NB4 (cell line): ENCODE results near the gene TMEM201.
A peak's percentile ranks its signal among the peaks of the same experiment; 100 is the strongest.
"Not testable (repeated sequence)": the region's sequence is repeated elsewhere in the genome, so short reads cannot be mapped to it uniquely, and the experiment has no call there.

Experiments
- DNase-seq: peaks from one replicate; pipeline ENCODE4 v3.0.0; 2010; ENCODE audit warnings: low read depth
- H3K4me3 ChIP-seq: one replicate; pipeline ENCODE4 v1.5.1; 2011; ENCODE audit warnings: mild to moderate bottlenecking, low read depth, low read length, moderate library complexity
- CTCF ChIP-seq: IDR thresholded peaks from one replicate; pipeline ENCODE4 v1.5.1; 2012; ENCODE audit warnings: low read depth, low read length
- MYC ChIP-seq: IDR thresholded peaks from 2 replicates; pipeline ENCODE4 v1.6.1; 2011; ENCODE audit warnings: low read depth, low read length
- POLR2A ChIP-seq: IDR thresholded peaks from 2 replicates; pipeline ENCODE4 v1.6.1; 2011; ENCODE audit warnings: mild to moderate bottlenecking; ENCODE audit not compliant: insufficient read length; ENCODE audit errors: extremely low read depth
- TF ChIP-seq, protein P1 (sequence below): IDR thresholded peaks from 2 replicates; pipeline ENCODE4 v1.6.1; 2011; ENCODE audit warnings: low read depth, low read length

Gene TMEM201

GRCh38 chr1:9558271-9558945 is 30.3 kb upstream of the TMEM201 start:
- no peak overlapping the region for H3K4me3 ChIP-seq
- no peak for DNase-seq
- TF ChIP-seq POLR2A (no peak), MYC (no peak), CTCF (no peak)
- TF ChIP-seq, protein P1, sequence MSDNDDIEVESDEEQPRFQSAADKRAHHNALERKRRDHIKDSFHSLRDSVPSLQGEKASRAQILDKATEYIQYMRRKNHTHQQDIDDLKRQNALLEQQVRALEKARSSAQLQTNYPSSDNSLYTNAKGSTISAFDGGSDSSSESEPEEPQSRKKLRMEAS: no peak

DNA sequence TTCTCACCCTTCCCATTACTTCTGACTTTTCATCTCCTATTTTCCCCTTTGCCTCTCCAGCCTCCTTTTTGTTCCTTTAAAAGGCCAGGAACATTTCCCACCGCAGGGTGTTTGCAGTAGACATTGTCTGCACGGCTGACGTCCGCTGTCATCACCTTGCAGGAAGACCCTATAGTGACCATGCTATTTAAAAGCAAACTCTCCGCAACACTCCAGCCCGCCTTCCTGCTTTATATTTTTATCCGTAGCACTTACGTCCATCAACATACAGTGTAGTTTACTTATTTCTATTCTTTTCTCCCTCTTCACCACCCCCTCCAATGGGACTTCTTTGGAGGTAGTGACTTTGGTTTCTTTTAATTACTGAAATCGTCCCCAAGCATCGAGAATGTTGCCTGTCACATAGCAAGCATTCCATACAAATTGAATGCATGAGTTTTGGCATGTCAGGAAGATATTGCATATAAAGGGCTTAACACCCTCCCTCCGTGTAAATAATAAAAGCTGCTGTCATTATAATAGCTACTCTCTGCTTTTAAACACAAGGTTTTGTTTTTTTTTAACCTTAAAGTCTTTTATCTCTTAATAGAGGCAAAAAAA is 29.7 kb upstream of the TMEM201 start:
- H3K4me3 ChIP-seq: no peak overlapping the region
- DNase-seq: no peak
- TF ChIP-seq, protein P1: no peak
- TF ChIP-seq POLR2A (no peak), MYC (no peak), CTCF (no peak)

DNA sequence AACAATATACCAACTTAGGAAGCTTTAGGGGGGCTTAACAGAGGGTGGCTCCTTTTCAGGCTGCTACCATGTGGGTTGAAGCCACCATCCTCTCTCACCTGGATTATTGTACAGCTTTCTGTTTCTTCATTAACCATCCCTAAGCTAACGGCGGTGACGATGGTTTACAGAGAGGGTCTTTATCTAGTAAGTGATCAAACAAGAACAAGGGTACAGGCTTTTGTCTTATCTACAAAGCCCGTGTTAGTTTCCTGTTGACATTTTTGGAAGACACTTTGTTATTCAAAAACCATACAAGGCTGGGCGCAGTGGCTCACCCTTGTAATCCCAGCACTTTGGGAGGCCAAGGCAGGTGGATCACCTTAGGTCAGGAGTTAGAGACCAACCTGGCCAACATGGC is 29.0 kb upstream of the TMEM201 start:
- TF ChIP-seq CTCF (no peak), POLR2A (no peak), MYC (no peak)
- TF ChIP-seq, protein P1: no peak
- H3K4me3 ChIP-seq: no peak overlapping the region
- DNase-seq: no peak

DNA sequence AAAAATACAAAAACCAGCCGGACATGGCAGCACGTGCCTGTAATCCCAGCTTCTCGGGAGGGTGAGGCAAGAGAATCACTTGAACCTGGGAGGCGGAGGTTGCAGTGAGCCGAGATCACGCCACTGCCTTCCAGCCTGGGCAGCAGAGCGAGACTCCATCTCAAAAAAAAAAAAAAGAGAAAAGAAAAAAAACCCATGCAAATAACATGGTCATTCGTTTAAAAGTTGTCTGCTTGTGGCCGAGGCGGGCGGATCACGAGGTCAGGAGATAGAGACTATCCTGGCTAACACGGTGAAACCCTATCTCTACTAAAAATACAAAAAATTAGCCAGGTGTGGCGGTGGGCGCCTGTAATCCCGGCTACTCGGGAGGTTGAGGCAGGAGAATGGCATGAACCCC is 28.6 kb upstream of the TMEM201 start:
- not testable (repeated sequence) for DNase-seq, H3K4me3 ChIP-seq

DNA sequence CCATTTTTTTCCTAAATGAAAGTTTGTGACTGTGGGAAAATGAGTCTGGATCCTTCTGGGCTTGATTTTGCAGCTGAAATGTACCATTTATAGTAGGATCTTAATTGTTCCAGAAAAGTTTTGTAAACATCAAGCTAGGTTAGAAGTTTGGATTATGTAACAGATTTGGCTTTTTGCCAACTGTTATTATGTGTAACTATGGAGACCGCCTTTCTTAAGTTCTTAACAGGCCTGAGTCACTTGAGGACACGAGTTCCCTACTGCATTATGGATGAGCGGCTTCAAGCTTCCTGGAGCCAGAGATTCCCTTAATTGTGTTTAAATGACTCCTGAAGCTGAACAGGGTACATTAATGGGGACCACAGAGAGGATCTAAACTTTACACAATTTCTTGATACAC is 27.3 kb upstream of the TMEM201 start:
- peak; percentile 63 for DNase-seq
- H3K4me3 ChIP-seq: no peak overlapping the region
- TF ChIP-seq CTCF (no peak), POLR2A (no peak), MYC (no peak)
- TF ChIP-seq, protein P1: peak; percentile 7; the same call in 1 of the 2 replicates

- no peak for DNase-seq
- H3K4me3 ChIP-seq: no peak overlapping the region
- TF ChIP-seq CTCF (no peak), MYC (no peak), POLR2A (no peak)
- TF ChIP-seq, protein P1: no peak
Measured at GRCh38 chr1:9569267-9569666, 19.4 kb upstream of the TMEM201 start.

DNA sequence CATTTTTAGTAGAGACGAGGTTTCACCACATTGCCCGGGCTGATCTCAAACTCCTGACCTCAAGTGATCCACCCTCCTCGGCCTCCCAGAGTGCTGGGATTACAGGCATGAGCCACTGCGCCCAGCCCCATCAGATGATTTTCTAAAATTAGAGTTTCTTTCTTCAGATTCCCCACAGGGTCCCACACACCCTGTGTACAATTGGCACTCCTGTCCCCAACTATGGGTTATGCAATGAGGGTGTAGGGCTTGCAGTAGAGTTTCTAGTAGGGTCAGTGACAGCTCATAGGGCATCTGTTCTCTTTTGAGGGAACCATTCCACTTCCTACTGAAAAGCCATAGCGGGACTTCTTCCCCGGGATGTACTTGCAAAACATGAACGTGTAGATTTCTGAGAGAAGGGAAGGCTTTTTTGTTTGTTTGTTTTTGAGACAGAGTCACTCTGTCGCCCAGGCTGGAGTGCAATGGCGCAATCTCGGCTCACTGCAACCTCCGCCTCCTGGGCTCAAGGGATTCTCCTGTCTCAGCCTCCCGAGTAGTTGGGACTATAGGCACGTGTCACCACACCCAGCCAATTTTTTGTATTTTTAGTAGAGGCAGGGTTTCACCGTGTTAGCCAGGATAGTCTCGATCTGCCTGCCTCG is 17.7 kb upstream of the TMEM201 start:
- H3K4me3 ChIP-seq: not testable (repeated sequence)

More for the DNA sequence above, 17.7 kb upstream of the TMEM201 start:
- not testable (repeated sequence) for DNase-seq
